Activated CD4-positive, alpha-beta T cell treated with anti-CD3 and anti-CD28 coated beads, Interleukin-2, amount 50 U/mL, for 16 hours (primary cell): Measurements from ENCODE around the gene COBL.
"Not testable (repeated sequence)": the region's sequence is repeated elsewhere in the genome, so short reads cannot be mapped to it uniquely, and the experiment has no call there.

Source experiments
- DNase-seq: peaks from one replicate; pipeline ENCODE4 v3.0.0-alpha.2; 2020

Gene COBL

GRCh38 chr7:51016546-51016945, 300.1 kb downstream of the COBL start:
- no peak for DNase-seq

DNA sequence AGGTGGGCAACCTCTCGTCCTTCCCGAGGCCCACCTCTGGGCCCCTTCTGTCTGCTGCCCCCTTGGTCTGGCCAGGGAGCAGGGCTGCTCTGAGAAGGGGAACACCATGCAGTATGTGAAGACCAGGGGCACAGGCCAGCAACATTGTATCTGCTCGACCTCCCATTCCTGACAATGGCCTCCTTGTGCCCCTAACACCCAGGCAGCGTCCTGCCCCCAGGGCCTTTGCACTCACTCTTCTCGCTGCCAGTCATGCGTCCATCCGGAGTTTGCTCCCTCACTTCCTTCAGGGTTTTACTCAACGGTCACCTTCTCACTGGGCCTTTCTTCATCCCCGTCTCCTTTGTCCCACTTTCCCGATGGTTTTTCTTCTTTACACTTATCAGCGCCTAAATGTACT, 301.0 kb downstream of the COBL start:
- DNase-seq, result no peak

- DNase-seq, result no peak
These were observed 301.8 kb downstream of the COBL start for GRCh38 chr7:51014811-51015210.

DNA sequence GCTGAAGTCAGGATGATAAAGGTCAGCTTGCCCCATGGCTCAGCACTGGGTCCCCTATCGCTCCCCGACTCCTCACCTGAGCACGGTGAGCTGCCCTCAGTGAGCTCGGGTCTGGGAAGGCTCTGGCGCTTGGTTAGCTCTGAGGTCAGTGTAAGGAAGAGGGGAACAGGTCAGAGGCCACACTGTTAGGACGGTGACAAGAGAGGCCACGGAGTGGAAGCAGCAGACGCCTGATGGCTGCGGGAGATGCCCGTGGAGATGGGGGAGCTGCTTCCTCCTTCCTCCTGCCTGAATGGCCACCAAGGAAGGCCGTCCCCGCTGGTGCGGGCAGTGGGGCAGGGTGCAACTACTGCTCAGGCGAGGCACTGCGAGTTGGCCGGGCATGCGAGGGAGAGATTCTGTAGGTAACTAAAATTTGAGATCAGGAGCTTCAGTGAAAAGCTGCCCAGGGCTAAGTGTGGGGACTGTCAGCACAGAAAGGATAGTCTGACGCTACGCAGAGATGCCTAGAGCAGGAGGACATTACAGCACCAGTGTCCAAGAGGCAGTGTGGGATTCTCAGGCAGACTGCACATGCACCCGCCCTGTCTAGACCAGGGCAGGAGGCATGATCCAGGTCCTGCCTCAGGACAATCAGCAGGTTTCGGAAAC, 302.6 kb downstream of the COBL start:
- DNase-seq, result no peak

DNA sequence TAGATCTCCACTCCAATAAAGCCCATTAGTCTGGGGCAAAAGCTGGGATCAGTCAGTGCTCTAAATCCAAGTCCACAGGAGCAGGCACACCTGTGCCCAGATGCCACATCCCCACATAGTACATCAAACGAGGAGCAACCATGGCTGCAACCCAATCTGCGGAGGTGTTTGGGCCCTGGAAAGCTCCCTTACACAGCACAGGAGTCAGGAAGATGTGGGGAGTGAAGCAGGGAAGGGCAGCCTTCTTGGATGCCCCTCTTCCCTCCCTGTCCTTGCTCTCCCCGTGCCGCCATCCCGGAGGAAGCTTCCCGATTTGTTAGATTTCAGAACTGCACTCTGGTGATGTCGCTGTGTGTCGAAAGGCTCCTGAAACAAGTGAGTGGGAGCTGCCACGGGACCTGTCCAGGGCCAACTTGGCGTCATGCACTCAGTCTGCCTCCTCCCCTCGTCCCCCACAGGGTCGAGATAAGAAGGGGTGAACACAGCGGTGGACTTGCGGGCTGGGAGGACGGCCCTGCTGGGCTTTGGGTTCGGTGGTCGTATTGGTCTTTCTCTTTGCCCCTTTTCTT, 303.3 kb downstream of the COBL start:
- DNase-seq, result no peak

DNA sequence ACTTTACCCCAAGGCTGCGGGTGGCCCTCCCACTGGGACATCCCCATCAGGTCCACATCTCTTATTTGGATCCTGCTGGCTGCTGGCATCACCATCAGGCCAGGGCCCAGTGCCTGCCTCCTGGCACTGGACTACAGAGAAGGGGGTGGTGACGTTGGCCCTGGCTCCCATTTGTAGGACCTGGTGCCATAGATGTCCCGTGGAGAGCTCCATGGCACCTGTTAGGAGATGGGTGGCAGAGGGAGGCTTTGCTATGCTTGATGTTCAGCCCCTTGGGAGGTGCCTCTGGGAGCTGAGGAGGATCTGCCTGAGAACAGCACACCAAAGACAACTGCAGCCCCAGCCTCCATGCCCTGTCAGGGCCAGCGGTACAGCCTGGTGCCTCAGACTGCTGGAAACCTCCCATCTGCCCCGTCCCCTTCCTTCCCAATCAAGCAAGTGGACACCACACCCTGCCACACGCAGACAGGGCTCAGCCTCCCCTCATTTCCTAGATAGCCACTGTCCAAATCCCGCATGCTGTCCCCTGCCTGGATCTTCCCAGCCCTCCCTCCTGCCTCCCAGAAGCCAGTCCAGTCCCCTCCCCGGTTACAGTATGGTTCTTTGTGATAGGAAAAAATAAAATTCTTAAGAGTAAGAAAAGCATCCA, 303.9 kb downstream of the COBL start:
- no peak for DNase-seq

DNA sequence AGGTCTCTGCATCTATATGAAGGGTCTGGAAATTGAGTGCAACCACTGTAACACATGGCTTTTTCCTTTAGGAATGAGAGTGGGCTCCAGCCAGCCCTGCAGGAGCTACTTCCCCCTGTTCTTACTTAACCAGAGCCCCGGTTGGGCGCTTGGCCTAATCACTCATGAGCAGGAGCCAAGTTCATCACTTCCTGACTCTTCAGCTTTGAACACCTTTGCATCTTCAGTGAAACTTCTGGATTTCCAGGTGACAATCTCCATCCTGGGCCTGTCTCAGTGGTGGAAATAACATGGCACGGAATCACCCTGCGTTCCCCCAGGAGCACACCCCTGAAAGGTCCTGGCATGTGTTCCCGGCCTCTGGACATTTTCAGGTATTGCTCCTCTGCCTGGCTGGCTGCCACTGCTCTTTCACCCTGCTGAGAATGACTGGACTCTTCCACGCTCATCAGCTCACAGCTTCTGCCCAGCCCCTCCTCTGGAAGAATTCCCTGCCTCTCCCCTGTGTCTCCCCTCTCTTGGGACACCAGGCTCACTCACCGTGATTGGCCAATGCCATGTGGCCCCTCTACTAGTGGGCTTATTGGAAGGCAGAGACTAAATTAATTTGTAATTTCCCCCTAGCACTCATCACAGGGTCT, 304.8 kb downstream of the COBL start:
- no peak for DNase-seq

DNA sequence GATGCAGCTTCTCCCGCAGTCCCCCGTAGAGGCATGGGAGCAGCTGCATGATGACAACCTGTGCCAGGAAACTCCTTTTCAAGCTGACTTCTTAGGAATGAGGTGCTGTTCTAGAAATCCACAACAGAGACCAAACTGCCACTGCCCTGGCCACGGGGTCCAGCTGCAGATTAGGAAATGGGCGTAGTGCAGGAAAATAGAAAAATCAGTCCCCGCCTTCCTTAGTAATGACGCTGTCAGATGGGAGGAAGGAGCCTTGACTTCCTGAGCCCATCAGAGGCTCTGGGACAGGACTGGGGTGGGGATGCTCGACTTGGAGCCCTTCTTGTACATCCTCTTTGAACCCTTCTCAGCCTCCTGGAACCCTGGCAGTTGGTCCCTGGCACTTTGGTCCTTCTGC, 306.1 kb downstream of the COBL start:
- no peak for DNase-seq

DNA sequence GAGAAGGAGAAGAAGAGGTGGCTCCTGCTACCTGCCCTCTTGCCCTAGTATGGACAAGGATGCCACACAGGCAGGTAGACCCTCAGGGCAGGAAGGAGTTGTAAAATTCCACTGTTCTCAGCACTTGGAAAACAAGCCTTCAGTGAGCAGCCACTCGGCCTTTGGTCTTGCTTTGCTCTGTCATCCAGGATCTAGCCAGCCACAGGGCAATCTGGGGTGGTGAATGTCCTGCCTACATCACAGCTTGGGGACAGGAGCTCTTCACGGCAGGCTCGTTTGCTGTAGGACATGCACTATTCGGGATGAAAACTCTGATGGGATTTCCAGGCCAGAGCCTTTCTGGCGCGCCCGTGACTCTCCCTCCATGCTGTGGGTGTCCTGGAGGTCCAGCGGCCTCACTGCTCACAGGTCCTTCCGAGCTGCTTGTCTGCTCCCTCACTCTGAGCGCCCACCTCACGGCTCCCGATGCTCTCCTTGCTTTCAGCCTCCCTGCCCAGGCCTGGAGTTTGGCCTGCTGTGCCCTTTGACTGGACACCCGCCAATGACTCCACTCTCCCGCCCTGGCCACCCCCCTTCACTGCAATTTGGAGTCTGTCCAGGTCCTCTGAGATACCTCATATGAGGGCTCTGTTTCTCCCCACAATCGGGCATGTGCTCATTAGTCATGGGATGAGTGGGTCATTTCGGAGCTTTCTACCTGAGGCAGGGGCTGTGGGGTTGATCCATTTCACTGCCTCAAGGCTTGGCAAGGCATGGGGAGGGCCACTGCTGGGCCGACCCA, 306.7 kb downstream of the COBL start:
- DNase-seq, result no peak

- DNase-seq, result no peak
These were observed 308.8 kb downstream of the COBL start for GRCh38 chr7:51007551-51008505.

- DNase-seq, result no peak
These were observed 309.9 kb downstream of the COBL start for GRCh38 chr7:51006483-51007235.

GRCh38 chr7:51005074-51005473, 311.5 kb downstream of the COBL start:
- no peak for DNase-seq

DNA sequence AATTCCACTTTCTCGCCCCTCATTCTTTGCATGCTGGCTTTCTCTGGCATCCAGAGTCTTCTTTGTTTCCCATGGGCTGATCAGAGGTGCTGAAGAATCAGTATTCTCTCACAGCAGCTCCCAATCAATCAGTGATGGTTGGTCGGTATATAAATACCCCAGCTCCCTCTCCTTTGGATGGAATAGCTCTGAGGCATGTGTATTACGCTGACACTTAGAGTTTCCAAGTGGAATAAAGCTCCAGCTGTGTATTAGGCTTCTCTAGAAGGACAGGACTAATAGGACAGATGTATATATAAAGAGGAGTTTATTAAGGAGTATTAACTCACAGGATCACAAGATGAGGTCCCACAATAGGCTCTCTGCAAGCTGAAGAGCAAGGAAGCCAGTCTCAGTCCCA, 315.7 kb downstream of the COBL start:
- DNase-seq, result no peak

GRCh38 chr7:50994753-50995319, 321.8 kb downstream of the COBL start:
- no peak for DNase-seq

DNA sequence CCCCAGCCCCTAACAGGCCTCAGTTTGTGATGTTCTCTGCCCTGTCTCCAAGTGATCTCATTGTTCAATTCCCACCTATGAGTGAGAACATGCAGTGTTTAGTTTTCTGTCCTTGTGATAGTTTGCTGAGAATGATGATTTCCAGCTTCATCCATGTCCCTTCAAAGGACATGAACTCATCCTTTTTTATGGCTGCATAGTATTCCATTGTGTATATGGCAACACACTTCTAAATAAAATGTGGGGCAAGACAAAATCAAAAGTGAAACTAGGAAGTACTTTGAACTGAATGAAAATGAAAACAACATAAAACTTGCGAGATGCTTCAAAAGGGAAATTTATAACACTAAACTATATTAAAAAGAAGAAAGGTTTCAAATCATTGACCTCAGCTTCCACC, 326.4 kb downstream of the COBL start:
- not testable (repeated sequence) for DNase-seq

DNA sequence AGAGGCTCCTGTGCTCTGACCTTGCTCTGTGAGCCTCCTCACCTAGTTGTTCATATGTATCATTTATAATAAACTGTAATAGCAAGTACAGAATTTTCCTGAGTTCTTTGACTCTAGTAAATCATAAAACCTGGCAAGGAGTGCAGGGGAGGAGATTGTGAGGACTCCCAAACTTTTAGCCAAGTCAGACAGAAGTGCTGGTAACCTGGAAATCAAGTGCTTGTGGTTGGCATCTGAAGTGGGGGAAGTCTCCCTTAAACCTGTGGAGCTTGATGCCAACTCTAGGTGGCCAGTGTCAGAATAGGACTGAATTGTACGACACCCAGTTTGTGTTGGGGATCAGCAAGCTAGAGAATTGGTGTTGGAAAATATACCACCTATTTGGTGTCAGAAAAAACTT, 327.6 kb downstream of the COBL start:
- DNase-seq, result no peak

DNA sequence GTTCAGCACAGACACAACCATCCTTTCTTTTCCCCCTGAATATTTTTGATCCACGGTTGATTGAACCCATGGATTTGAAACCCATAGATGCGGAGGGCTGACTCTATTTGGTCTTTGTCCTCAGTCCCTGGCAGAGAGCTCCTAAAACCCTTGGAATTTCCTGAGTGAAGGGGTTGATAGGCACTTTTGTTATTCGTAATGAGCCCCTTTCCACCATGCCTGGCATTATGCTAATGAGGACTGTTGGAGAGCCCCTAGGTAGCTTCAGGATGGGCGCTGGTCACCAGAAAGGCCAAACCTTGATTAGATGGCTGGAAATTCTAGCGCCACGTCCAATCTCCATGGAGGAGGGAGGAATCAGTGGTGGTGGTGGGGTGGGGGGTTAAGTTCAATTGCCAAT, 328.1 kb downstream of the COBL start:
- DNase-seq, result no peak

GRCh38 chr7:50985096-50985495, 331.5 kb downstream of the COBL start:
- no peak for DNase-seq

GRCh38 chr7:50983850-50984249, 332.8 kb downstream of the COBL start:
- no peak for DNase-seq

DNA sequence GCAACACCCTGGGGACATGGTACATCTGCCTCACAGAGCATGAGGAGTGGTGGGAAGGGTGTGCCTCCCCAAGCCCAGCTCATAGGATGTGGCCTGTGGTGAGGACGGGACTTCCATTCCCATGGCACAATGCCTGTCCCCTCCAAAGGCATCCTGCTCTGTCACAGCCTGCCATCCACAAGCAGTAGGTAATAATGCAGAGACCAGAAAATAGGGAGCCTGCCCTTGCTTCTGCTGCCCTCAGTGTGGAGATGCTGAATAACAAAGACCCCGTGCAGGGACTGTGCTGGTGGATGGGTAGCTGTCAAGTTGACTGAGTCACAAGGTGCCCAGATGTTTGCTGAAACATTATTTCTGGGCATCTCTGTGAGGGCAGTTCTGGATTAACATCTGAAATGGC, 334.0 kb downstream of the COBL start:
- no peak for DNase-seq

DNA sequence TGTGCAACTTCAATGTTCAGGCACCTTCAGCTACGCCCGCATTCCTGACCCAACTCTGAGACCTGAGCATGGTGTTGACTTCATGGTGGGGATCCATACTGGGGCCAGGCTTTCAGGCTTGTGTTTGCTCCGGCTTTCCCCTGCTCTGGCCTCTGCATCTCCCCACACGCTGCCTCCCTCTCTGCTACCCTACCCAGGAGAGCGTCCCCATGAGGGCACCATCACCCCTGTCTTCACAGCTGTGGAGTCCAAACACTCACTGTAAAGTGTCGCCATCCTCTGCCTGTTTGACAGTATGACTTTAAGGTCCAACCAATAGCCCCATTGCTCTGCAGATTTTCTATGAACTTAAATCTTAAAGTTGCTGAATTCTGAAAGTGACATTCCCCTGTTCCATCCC, 334.9 kb downstream of the COBL start:
- DNase-seq, result no peak
